Myocyte (in vitro differentiated cells): ENCODE results near the gene VAPB. TPM values are rescaled to one million over a fixed set of nuclear protein-coding genes. Genes with fewer than 3 reads are reported as not detected.

ENCODE experiments used
- DNase-seq: peaks from one replicate; pipeline ENCODE4 v3.0.0-alpha.2; 2012; ENCODE audit warnings: low read depth
- total RNA-seq: library from RNA; depleted of rRNA; stranded (reverse); fragments of >200 nt; gene quantifications from 2 replicates; pipeline ENCODE4 v1.2.3, GENCODE V29; 2014

The VAPB gene
- total RNA-seq, 1 donor from 2014 or later = 18.9 TPM

DNA sequence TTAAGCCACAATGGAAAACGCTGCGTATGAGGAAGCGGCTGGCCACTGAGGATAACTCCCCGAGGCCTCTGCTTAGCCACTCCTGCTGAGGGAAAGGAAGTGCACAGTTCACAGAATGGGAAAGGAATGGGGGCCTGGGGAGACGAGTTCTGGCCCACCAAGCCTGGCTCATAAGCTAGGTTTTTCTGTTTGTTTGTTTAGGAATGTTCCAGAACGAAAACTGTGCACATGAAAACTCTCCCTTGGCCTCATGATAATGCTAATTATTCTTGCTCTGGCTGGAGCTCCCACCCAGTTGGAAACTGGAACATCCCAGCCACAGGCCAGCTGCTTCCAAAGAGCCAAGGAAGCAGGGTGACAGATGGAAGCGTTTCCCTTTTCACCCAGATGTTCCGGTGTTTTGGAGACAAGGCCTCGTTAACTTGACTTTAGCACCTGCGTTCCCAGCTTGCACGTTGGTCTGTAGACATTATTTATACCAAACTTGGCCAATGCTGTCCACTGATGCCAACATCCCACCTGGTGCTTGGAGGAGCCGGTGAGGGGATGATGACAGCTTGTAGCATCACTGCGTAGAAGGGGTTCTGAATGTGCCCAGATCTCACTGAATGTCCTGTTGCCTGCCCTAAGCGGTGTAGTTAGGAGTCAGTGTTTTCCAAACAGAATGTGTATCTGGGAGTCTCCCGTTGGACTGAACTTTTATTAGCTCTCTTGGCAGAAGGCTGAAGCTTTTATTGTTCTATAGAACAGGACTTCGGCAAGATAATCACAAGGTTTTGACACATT is 91.7 kb downstream of the VAPB start:
- DNase-seq = no peak

DNA sequence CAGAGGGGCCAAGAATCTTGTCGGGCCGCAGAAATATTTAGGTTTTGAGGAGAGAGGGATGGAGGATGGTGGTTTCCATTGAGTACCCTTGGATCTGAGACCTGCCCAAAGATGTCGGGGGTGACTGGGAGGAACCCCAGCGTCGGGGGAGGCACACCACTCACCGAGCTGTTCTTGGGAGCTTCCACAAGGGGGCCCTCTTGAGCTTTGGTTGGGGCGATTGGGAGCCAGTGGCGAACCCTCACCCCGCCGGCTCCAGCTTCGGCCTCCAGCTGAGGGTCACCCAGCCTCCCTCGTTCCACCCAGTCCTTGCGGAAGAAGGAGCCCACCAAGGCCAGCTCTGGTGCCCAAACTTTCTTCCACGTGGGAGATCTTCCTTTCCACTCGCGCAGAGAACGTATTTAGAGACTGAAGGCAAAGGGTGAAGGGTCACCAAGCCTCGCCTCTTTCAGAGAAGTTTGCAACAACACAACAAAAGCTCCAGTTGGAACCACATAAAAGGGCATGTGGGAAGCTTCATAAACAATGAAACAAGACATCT is 92.5 kb downstream of the VAPB start:
- no peak for DNase-seq

DNA sequence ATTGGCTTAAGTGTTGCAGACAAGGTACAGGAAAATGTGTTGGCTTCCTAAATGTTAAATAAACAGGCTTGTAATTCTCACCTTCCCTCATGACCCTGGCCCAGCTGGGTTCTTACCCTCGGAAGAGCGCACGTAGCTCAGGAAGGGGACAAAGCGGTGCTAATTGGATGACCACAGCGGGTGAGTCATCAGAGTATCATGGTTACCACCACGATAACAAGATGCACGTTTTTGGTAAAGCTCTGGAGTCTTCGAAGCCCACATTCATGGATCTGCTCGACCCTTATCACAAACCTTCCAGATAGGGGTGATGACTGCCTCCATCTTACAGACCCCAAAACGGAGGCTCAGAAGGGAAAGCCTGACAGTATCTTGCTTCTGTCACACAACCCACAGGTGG is 93.4 kb downstream of the VAPB start:
- no peak for DNase-seq

DNA sequence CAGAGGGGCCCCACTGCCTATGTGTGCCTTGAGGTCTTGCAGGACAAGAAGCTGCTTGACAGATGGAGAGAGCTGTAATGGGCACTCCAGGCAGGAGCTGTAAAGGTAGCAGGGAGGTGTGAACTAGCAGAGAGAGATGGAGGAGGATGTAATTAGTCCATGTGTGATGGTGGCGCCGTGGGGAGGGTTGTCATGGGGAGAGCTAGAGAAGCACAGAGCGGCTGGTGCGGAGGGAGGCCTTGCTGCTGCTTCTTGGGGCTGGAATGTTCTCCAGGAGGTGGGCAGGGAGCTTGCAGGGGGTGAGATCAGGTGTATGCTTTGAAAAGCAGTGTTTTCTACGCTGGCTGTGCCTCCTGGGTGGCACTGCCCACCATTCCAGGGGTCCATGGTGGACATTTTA is 94.0 kb downstream of the VAPB start:
- DNase-seq = no peak

DNA sequence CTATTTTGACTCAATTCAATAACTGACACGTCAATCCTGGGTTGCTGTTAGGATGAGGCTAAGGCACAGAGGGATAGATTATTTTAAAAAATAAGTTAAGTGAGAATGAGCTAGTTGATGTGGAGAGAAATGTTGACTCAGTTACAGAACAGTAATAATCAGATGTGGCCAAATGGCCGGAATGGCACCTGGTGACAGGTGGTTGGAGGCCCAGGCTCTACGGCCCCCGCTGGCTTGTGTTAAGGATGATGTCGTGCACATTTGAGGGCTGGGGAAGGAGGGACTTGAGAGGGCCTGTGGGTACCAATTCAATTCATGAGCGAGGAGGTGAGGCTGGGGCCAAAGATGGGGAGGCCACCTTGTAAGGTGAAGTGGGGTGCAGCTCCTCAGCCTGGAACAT is 94.4 kb downstream of the VAPB start:
- no peak for DNase-seq

DNA sequence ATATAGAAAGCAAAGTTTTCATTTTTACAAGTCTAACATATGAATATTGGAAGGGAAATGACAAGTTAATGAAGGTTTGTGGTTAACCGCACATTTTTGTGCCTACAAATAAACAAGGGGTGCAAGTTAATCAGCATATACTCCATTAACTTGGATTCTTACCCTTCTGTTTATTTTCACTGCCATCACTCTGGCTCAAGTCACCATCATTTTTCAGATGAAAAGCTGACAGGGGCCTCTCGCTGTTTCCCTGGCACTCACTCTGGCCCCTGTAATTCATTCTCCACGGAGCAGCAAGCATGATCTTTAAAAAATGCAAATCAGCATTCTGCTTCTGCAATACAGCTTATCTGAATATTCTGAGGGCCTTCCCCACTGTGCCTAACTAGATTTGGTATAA is 96.4 kb downstream of the VAPB start:
- DNase-seq = no peak

DNA sequence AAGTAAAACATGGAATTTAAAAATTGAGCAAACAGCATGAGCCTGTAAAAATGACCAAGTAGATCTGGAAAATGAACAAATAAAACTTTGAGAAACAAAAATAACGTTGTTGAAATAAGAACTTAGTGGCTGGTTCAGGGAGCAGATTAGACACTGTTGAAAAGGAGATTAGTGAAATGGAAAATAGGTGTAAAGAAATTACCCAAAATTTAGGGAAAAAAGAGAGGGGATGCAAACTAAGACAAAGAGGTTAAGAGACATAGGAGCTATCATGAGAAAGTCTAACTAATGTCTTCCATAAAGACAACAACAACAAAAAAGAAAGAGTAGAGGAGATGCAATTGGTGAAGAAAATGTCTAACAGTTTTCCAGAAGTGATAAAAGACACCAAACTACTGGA is 97.2 kb downstream of the VAPB start:
- DNase-seq = no peak

DNA sequence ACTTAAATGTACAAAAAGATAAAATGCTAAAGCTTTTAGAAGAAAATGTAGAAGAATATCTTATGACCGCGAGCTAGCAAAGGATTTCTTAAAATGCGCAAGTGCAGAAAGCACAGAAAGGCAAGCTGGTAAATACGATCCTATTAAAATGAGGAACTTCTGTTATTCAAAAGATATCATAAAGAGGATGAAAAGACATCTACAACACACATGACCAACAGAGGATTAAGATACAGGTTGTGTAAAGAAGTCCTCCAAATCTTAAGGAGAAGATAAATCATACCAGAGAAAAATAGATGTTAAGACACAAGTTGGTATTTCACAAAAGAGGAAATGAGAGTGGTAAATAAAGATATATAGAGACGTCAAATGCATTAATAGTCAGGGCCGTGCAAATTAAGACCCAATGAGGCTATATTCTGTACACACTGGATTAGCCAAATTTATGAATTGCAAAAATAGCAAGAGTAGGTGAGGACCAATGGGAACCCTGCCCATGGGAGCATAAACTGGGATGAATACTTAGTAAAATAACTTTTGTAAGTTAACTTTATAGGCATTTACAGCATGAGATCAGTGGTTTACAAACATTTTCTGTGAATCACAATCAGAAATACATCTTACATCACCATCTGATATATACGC is 103.2 kb downstream of the VAPB start:
- DNase-seq = no peak

DNA sequence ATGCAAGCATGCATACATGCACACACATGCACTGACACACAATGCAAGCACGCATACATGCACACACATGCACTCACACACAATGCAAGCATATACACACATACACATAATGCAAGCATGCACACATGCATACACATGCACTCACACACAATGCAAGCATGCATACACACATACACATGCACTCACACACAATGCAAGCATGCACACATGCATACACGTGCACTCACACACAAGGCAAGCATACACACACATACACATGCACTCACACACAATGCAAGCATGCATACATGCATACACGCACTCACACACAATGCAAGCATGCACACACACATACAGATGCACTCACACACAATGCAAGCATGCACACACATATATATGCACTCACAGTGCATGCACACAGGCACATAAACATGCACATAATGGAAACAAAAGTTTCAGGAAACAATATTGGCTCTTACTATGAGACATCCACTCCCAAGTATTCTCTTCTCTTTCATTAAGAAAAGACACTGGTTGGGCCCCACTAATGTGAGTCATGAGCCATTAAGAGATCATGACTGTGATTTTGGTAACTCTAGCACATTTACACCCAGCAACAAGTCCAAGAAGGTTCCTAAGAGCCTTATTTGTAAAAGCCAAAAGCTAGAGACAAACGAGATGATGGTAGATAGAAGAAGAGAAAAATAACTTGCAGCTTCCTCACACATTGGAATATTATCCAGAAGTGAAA is 103.9 kb downstream of the VAPB start:
- DNase-seq = no peak

DNA sequence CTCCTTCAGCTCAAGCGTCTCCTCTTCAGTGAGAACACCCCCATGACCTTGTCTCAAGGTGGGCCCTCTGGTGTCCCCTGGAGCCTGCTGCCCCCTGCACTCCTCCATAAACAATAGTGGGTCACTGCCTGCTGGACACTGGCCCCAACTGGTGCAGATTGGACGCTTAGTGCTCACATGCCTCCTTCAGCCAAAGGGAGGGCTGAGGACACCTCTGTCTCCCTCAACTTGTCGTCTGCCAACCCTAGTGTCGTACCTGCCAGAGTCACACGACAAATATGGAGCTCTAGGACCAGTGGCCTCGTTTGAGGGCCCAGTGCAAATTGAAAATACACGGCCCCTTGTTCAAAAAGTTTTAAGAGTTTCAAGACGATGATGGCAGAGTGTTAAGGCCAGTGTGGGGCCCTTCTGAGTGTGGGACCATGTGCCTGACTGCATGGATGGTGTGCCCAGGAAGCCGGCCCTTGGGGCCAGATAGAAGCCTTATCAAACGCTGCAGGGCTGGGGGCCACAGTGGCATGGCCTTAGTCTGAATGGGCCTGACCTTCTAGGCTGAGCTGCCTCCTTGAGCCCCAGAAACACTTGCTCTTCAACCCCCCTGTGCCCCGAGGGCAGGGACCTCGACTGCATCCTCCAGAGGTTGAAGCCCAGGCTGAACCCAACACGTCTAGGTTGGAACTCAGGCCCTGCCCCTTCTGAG is 106.0 kb downstream of the VAPB start:
- no peak for DNase-seq

DNA sequence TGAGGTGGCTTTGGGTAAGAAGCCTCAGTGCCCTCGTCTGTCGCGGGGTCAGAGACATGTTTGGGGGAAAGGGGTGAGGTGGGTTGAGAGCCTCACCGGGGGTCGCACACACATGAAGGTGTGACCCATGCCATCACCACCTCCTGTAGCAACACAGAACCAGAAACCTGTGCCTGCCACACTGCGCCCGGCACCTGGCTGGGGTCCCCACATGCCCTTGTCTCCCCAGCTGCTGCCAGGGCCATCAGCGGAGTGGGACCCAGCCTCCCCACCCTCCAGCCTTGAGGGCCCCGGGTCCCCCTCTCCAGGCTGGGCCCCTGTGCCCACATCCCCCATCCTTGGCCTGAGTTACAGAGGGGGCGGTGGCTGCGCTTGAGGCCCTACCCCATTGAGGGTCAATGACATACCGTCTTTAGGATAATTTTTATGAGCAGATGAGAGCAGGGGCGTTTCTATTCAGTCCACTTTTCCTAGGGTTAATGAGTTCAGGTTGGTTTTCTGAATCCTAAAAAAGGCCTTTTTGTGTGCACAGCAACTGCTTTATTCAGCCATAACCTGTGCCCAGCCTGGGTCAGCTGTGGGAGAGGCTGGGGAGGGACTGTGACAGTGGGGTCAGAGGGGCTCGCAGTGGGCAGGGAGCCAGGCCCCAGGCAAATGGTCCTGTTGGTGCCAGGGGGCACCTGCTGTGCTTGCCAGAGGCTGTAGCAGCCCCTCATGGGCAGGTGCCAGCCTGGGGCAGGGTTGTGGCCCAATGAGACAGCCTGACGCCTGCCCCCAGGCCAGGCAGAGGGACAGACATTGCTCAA is 106.8 kb downstream of the VAPB start:
- no peak for DNase-seq

DNA sequence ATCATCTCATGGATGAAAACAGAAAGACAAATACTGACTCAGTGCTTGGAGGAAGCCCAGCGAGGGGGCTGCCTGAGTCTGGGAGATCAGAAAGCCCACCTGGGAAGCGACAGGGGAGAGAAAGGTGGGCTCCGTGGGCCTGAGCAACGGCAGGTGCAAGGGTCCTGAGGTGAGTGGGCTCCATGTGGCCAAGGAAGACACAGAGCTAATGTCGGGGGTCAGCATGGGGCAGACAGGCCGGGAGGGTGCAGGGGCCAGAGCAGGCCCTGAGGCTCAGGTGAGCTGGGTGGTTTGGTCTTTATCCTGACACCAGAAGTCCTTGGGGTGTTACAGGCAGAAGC is 107.4 kb downstream of the VAPB start:
- no peak for DNase-seq

DNA sequence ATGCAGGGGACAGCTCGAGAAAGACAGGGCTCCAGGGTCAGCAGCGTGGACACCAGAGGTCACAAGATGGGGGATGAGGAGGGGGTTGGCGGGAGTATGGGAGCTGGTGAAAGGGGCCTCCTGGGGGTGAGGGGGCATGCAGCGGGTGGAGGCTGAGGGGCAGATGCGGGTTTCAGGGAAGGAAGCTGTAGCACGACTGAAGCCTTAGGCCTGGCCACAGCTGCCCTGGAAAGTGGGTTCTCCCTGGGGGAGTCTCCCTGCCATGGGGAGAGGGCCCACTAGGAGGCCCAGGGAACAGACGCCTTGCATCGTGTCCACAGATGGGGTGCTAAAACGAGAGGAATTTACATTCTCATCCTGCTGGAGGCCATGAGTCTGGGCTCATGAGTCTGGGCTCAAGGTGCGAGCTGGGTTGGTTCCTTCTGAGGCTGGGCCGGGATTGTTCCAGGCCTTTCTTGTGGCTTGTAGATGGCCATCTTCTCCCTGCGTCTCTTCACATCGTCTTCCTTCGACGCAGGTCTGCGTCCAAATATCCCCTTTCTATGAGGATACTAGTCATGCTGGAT is 108.1 kb downstream of the VAPB start:
- no peak for DNase-seq

DNA sequence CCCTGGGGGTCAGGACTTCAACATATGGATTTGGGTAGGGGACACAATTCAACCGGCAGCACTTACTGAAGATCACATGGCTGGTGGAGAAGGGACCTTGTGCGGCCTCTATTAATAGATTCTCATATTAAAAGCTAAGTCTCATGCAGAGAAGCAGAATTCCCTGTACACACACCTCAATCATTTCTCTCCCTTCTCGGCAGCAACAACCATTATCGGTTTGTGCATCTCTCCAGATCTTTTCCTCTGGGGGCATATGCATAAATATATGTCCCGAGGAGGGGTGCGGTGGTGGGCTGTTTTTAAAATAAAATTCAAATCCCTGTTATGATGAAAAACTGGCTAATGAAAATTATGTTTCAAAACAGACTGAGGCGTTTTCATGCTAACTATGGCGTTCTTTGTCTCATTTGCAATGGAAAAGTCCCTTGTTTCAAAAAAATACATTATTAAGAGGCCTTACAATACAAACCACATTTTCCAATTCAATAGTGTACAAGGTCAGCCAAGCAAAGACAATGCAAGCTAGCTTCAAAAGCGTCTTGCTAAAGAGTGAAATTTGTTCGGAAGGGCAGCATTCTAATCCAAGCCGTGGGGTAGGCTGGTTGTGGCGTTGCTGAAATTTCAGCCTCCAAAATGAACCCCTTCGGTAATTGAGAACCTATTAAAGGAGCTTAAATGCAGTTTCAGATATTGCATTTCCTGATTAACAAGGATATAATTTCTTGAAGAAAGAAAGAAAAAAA is 108.9 kb downstream of the VAPB start:
- DNase-seq = no peak

DNA sequence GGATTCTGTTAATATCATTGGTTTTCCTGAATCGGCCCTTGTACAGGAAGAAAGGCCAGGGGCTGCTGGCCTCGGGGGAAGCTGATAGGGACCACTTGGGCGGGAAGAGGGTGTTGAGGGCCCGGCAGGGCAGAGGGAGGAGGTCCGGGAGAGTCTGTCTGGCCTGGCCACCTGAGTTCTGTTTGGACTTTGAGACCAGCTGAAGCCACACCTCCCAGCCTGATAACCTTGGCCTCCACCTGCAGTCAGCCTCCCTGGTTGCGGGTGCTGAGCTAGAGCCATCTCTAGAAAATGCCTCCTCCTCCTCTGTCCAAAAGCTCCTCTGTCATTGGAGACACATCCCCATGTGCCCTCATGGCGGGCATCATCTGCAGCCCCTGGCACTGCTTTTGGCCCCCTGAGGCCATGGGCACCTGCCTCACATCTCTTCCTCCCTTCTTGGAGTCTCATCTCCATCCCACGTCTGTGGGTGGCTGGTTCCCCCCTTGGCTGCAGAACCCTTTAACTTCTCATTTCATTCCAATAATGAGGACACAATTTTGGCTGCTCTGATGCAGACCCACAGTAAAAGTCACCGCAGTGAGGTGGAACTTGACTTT is 109.5 kb downstream of the VAPB start:
- no peak for DNase-seq

DNA sequence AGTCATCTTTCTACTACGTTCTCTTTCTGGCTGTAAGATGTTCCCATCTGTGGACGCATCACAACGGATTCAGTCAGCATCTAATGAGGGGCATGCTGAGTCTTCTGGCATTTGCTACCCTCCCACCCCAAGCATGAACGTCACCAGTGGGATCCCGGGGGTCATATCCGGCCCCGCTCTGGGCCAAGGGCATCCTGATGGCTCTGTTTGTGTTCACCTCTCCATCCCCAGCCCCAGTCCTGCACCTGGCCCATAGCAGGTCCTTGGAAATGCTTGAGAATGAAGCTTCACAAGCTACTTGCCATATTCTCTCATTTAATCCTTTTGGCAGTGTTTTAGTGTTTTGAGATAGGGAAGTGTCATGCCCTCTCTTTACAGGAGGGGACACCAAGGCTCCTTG is 111.2 kb downstream of the VAPB start:
- DNase-seq = no peak
